Activated naive CD4-positive, alpha-beta T cell treated with anti-CD3 and anti-CD28 coated beads for 36 hours (primary cell): Measurements from ENCODE around the gene RGS7. TPM values are rescaled to one million over a fixed set of nuclear protein-coding genes. Genes with fewer than 3 reads are reported as not detected.

Experiments used
- CTCF ChIA-PET: fragments of 350-600 bp; sonication (Branson Sonifier 250); formaldehyde crosslinking; loops from one replicate; lab custom pipeline; 2021; ENCODE audit warnings: antibody characterized with exemption; lab: Charles Lee
- DNase-seq: peaks from one replicate; pipeline ENCODE4 v3.0.0-alpha.2; 2020
- H3K27ac Mint-ChIP-seq: one replicate; pipeline ENCODE4 v1.8.0; 2021; ENCODE audit warnings: mild to moderate bottlenecking, mixed read lengths
- H3K27me3 Mint-ChIP-seq: one replicate; pipeline ENCODE4 v1.8.0; 2021; ENCODE audit warnings: low read depth, mixed read lengths
- H3K36me3 Mint-ChIP-seq: one replicate; pipeline ENCODE4 v1.8.0; 2021; ENCODE audit warnings: low read depth, mixed read lengths
- H3K4me1 Mint-ChIP-seq: one replicate; pipeline ENCODE4 v1.8.0; 2021; ENCODE audit warnings: low read depth, mixed read lengths
- H3K4me3 Mint-ChIP-seq: one replicate; pipeline ENCODE4 v1.8.0; 2021; ENCODE audit warnings: mild to moderate bottlenecking, moderate library complexity, mixed read lengths
- H3K9me3 Mint-ChIP-seq: one replicate; pipeline ENCODE4 v1.8.0; 2021; ENCODE audit warnings: mixed read lengths
- intact Hi-C: fragments of 100-400 bp; cut with micrococcal nuclease; formaldehyde crosslinking; loops from one replicate; pipeline ENCODE4 v1.15.1; 2023
- total RNA-seq, 2 experiments: library from RNA; stranded (reverse); gene quantifications; one replicate each; pipeline ENCODE4 v1.2.3, GENCODE V29; 2021

Gene RGS7
- total RNA-seq, 2 experiments from 2014 or later: not detected

DNA sequence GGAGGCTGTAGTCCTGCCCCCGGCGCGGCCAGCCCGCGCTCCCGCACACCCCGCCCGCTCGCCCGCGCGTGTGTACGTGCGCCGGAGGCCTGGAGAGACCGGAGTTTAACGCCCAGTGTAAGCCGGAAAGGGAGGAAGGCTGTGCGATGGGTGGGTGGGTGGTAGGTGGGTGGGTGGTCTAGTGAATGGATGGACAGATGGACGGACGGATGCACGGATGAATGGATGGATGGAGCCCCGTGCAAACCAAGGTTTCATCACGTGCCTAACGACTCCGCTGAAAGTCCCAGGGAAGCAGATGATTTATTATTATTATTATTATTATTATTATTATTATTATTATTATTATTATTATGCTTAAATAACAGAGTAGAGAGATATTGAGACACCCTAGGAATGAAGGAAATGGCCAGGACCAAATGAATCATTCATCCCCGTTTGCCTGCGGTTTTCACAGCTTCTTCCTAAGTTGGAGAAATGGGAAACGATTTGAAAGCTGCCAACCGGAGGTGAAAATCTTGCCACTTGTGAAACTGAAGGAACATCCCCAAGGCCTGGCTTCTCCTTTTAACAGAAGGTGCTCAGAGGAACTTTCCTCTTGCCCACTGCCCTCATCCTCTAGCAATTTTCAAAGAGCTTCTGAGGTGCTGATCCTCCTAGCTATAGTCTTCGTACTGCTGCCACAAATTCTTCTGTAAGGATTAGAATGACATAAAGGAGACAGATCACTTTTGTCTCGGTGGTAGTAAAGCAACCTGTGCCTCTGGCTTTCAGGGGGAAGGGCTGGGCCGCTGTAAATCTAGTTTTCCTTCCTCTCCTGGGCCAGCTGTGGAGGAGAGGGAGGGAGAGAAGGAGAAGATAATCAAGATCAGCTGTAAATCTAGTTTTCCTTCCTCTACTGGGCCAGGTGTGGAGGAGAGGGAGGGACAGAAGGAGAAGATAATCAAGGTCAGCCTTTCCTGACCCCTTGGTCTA is 648 bp upstream of the RGS7 start:
- peak overlapping the region; percentile 49 for H3K4me3 Mint-ChIP-seq
- H3K36me3 Mint-ChIP-seq: no peaks in the 10 kb centered on the region
- DNase-seq: no peak
- no peaks in the 10 kb centered on the region for H3K9me3 Mint-ChIP-seq
- H3K27me3 Mint-ChIP-seq: peaks cover 37% of the 10 kb centered on the region
- CTCF ChIA-PET: no interaction called here
- peaks cover 5% of the 10 kb centered on the region for H3K4me1 Mint-ChIP-seq
- no peak overlapping the region for H3K27ac Mint-ChIP-seq
- intact Hi-C loops: no loop called here

DNA sequence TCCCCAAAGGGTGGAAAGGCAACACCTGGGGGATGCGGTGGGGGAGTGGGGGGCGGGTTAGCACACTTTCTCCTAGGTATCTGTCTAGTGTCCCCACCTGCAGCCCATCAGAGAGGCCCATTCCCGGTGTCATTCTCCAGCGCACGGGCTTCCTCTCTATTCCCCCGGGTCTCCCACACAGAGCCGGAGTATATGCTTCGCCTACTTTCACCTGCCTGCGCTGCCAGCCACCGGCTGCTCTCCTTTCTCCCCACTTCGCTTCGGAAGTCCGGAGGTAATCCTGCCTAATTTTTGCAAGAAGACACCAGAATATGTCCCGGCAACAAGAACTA is 852 bp downstream of the RGS7 start:
- H3K4me3 Mint-ChIP-seq: peak overlapping the region; percentile 26
- peaks cover 5% of the 10 kb centered on the region for H3K4me1 Mint-ChIP-seq
- CTCF ChIA-PET: no interaction called here
- peaks cover 37% of the 10 kb centered on the region for H3K27me3 Mint-ChIP-seq
- intact Hi-C loops: no loop called here
- H3K36me3 Mint-ChIP-seq: no peaks in the 10 kb centered on the region
- H3K27ac Mint-ChIP-seq: no peak overlapping the region
- no peaks in the 10 kb centered on the region for H3K9me3 Mint-ChIP-seq
- no peak for DNase-seq

DNA sequence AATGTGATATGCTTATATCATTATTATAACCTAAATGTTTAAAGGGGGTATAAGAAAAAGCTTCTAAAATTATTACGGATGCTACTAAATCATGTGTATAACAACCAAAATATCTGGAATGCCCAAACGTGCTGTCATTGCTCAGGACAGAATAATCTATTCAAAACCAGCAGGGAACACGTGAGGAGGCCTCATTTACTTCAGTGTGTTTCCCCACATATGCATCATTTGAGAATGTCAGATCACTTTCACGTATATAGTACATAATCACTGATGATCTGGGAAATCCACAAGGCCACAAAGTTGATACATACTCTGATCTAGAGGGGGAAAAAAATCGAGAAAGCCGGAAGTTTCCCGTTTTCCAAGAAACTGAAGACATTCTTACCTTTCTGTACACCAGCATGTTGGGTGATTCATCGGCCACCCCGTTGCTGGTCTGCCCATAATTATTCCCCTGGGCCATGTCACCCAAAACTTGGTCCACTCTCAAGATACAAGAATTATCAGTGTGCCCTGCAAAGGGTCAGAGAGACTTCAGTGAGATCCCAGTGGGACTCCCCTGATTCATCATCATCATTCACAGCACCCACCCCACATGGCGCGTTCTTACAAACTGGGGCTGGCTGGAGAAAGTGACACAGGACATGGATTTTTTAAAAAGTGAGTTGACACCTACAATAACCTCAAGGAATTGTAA is 1.5 kb downstream of the RGS7 start:
- DNase-seq: no peak
- Mint-ChIP-seq H3K4me1 (peaks cover 5% of the 10 kb centered on the region), H3K27ac (no peak overlapping the region), H3K9me3 (no peaks in the 10 kb centered on the region), H3K36me3 (no peaks in the 10 kb centered on the region), H3K4me3 (no peak overlapping the region), H3K27me3 (peaks cover 35% of the 10 kb centered on the region)
- CTCF ChIA-PET: no interaction called here
- intact Hi-C loops: no loop called here

DNA sequence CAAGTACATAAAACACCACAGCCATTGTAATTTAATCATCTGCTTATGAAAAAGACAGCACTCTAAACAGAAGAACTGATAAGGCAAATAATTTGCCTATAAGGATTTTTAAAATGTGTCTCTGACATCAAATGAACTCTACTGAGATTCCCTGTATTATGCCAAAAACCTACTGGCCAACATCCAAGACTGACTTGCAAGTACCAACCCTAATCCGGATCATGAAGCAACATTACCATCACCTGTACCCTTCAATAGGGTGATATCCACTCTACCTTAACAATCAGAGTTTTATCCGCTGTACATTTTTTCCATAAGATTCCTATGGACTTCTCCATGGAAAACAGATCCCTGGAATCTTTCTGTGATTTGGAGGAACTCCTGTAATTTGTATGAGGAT is 4.6 kb downstream of the RGS7 start:
- CTCF ChIA-PET: no interaction called here
- no peak for DNase-seq

DNA sequence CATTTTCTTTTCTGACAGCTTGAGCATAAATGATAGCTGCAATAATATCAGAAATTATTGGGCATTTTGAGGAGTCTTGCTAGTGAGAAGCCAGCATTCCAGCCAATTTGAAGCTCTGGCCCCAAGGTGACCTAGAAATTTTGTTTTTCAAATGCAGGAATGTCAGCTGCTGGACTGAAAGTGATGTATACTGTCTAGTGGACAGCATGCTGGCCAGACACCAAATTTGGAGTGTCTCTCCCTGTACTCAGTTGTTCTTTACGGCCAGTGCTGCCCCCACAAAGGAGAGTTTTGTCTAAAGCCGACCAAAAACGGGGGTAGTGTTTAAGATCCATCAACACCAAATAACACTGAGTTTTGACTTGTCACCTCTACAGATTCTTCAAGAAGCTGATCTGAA is 5.2 kb downstream of the RGS7 start:
- no peaks in the 10 kb centered on the region for H3K9me3 Mint-ChIP-seq
- no peak overlapping the region for H3K27ac Mint-ChIP-seq
- intact Hi-C loops: no loop called here
- peaks cover 14% of the 10 kb centered on the region for H3K27me3 Mint-ChIP-seq
- peaks cover 2% of the 10 kb centered on the region for H3K4me1 Mint-ChIP-seq
- CTCF ChIA-PET: no interaction called here
- no peak for DNase-seq
- no peaks in the 10 kb centered on the region for H3K36me3 Mint-ChIP-seq
- no peak overlapping the region for H3K4me3 Mint-ChIP-seq

More for the DNA sequence above, 4.6 kb downstream of the RGS7 start:
- Mint-ChIP-seq H3K27me3 (peaks cover 15% of the 10 kb centered on the region), H3K36me3 (no peaks in the 10 kb centered on the region), H3K9me3 (no peaks in the 10 kb centered on the region), H3K4me3 (no peak overlapping the region), H3K27ac (no peak overlapping the region), H3K4me1 (peaks cover 2% of the 10 kb centered on the region)
- intact Hi-C loops: no loop called here

DNA sequence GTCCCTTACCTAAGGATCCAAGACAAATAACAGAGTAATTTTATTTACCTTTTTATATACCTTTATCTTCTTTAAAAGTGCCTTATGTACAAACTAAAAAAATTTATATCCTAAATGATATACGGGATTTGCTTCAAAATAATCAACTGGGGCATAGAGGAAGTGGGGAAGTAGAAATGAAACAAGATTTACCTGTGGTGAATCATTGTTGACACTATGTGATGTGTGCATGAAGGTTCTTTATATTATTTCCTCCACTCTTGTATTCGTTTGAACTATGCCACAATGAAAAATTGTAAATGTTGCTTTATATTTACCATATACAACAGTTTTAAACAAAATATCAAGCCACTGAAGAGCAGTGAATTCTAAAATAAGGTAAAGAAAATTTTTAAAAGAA is 13.0 kb downstream of the RGS7 start:
- no peak for DNase-seq
- CTCF ChIA-PET: no interaction called here
- intact Hi-C loops: no loop called here

DNA sequence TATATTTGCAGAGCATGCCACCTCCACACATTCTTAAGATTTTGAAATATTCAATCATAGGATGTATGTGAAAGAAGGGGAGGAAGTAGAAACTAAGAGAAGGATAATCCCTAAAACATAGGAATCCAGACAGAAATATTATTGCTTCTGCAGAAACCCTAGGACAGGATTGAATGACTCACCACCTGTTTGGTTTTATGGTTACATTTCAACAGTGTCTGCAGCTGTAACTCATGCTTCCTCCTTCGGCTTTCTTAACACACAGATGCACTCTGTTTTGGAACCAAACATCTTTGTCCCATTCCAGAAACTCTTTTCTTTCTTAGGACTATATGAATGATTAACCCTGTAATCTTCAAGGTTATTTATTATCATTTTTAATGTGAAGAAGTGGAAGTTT is 20.7 kb downstream of the RGS7 start:
- peaks cover 3% of the 10 kb centered on the region for H3K27me3 Mint-ChIP-seq
- H3K9me3 Mint-ChIP-seq: peaks cover 2% of the 10 kb centered on the region
- no peaks in the 10 kb centered on the region for H3K36me3 Mint-ChIP-seq
- no peak overlapping the region for H3K27ac Mint-ChIP-seq
- CTCF ChIA-PET: no interaction called here
- no peaks in the 10 kb centered on the region for H3K4me1 Mint-ChIP-seq
- intact Hi-C loops: no loop called here
- H3K4me3 Mint-ChIP-seq: no peak overlapping the region
- DNase-seq: no peak

More for the DNA sequence above, 13.0 kb downstream of the RGS7 start:
- Mint-ChIP-seq H3K9me3 (peaks cover under 1% of the 10 kb centered on the region), H3K27ac (no peak overlapping the region), H3K36me3 (no peaks in the 10 kb centered on the region), H3K27me3 (peaks cover under 1% of the 10 kb centered on the region), H3K4me1 (no peaks in the 10 kb centered on the region), H3K4me3 (no peak overlapping the region)

DNA sequence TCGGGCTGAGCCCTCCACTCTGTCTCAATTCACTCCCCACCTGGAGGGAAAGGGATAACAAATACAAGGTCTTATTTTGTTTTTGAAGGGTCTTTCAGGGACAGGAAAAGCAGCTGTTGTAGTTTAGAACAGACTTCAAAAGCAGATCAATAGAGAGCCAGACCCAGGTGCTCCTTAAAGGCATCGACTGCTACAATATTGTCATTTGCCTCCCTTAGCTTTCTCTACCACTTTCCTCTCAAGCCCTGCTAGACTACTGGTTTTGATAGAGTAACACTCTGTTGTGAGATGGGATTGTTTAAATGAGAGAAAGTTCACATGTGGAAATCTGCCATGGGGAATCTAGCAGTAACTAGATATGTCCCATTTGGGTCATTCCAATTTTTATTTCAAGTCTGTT is 24.0 kb downstream of the RGS7 start:
- CTCF ChIA-PET: interaction anchor here (0.6 kb wide), 1 partner anchor 897 kb away, joined by 4 read pairs; no protein-coding TSS in a partner anchor

DNA sequence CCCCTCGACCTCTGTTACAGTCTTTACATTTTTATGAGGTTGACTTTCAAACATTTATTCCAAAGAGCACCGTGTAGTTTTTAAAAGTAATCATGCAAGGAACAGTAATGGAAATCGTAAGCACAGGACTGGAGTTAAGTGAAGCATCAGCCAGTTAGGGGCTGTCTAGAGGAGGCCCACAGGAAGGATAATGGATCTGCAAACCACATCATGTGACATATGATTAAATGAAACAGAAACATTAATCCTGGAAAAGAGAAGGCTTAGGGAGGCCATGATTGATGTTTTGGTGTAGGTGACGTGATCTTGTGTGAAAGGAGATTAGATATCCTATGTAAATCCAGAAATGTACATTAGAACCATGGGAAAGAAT is 25.0 kb downstream of the RGS7 start:
- no peaks in the 10 kb centered on the region for H3K27me3 Mint-ChIP-seq
- no peak overlapping the region for H3K27ac Mint-ChIP-seq
- no peaks in the 10 kb centered on the region for H3K4me1 Mint-ChIP-seq
- intact Hi-C loops: no loop called here
- CTCF ChIA-PET: no interaction called here
- H3K36me3 Mint-ChIP-seq: no peaks in the 10 kb centered on the region
- H3K4me3 Mint-ChIP-seq: no peak overlapping the region
- no peak for DNase-seq
- H3K9me3 Mint-ChIP-seq: no peaks in the 10 kb centered on the region

More for the DNA sequence above, 24.0 kb downstream of the RGS7 start:
- no peaks in the 10 kb centered on the region for H3K4me1 Mint-ChIP-seq
- no peak for DNase-seq
- no peaks in the 10 kb centered on the region for H3K36me3 Mint-ChIP-seq
- no peak overlapping the region for H3K27ac Mint-ChIP-seq
- intact Hi-C loops: no loop called here
- H3K27me3 Mint-ChIP-seq: no peaks in the 10 kb centered on the region
- H3K4me3 Mint-ChIP-seq: no peak overlapping the region
- no peaks in the 10 kb centered on the region for H3K9me3 Mint-ChIP-seq

DNA sequence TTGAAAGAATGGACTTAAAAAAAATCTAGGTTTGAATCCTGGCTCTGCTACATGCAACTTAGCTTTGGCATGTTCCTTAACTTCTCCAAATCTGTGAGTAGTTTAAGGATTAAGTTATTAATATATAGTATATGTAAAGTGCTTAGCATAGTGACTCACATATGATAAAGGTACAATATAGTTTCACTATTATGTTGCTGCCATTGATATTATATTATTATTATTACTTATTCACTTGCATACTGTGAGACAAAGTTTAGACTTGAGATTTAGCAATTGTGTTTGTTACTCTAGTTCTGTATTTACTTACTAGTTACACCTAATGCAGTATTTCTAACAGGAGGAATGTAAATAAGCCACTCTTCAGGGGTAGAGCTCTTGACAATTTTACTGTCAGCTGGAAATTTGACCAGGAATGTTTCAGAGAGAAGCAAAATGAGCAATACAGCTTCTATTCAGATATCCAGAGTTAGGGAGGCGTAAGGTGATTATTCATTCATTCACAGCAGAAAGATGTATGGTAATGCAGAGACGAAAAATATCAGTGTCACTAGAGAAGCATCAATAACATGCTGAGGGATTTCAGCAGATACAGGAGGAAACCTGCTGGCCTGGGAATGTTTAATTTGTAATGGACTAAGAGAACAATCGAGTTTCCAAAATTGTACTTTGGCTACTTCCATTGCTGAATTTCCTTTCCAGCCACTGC is 25.5 kb downstream of the RGS7 start:
- H3K9me3 Mint-ChIP-seq: no peaks in the 10 kb centered on the region
- no peak overlapping the region for H3K4me3 Mint-ChIP-seq
- no peaks in the 10 kb centered on the region for H3K36me3 Mint-ChIP-seq
- no peaks in the 10 kb centered on the region for H3K27me3 Mint-ChIP-seq
- no peaks in the 10 kb centered on the region for H3K4me1 Mint-ChIP-seq
- intact Hi-C loops: no loop called here
- CTCF ChIA-PET: no interaction called here
- DNase-seq: no peak
- no peak overlapping the region for H3K27ac Mint-ChIP-seq

DNA sequence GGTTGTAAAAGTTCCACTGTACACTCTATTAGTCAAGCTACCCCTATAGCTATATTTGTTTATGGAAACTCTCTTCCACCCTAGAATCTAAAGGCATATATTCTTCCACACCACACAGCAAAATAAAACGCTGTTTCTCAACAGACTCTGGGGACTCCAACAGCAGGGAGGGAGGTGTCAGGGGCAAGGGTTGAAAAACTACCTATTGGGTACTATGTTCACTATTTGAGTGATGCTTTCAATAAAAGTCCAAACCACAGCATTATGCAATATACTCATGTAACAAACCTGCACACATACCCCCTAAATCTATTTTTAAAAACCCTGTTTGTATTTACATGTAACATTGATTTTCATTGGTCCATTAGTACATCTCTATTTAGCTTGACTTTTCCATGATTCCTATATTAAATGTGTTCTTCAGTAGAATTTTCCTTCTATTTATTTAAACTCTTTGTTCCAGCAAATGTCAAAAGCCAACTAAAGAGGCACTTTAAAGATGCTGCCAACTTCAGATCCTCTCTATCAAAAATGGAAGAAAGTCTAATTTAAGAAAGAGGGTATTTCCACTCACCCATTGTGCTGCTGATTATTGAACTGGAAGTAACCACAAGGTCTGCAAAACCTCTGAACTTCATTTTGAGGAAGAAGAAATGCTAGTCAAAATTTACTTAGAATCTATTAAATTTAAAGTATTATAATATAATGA is 26.2 kb downstream of the RGS7 start:
- CTCF ChIA-PET: no interaction called here
- Mint-ChIP-seq H3K9me3 (no peaks in the 10 kb centered on the region), H3K27me3 (no peaks in the 10 kb centered on the region), H3K4me3 (no peak overlapping the region), H3K36me3 (no peaks in the 10 kb centered on the region), H3K4me1 (no peaks in the 10 kb centered on the region), H3K27ac (no peak overlapping the region)
- intact Hi-C loops: no loop called here
- no peak for DNase-seq

DNA sequence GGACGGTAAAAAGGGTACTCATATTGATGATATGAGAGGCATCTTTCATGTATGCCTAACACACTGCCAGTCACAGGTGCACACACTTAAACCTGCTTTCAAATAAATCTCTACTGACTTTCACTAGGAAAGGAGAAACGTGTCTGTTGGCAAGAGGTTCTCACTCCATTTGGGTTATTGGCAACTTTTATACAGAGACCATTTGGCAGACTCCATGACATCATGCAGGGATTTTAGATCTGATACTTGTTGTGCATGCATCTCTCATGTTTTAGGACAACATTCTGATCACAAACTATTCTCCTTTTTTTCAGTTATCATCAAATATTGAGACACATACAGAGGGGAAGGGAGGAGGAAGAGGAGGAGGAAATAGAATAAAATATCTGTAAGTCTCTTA is 31.5 kb downstream of the RGS7 start:
- H3K27ac Mint-ChIP-seq: no peak overlapping the region
- H3K27me3 Mint-ChIP-seq: no peaks in the 10 kb centered on the region
- DNase-seq: no peak
- no peak overlapping the region for H3K4me3 Mint-ChIP-seq
- H3K36me3 Mint-ChIP-seq: no peaks in the 10 kb centered on the region
- CTCF ChIA-PET: no interaction called here
- peaks cover 2% of the 10 kb centered on the region for H3K9me3 Mint-ChIP-seq
- intact Hi-C loops: no loop called here
- H3K4me1 Mint-ChIP-seq: no peaks in the 10 kb centered on the region
